Erythroblast (primary cell): Measurements from ENCODE around the gene KDM4E.

ENCODE experiments used
- GATA1 ChIP-seq: IDR thresholded peaks from 2 replicates; pipeline ENCODE4 v1.6.1; 2011; ENCODE audit warnings: low read depth, mild to moderate bottlenecking, control low read depth, low read length, moderate library complexity
- POLR2A ChIP-seq: IDR thresholded peaks from 2 replicates; pipeline ENCODE4 v1.6.1; 2011; ENCODE audit warnings: mild to moderate bottlenecking, low read length

DNA sequence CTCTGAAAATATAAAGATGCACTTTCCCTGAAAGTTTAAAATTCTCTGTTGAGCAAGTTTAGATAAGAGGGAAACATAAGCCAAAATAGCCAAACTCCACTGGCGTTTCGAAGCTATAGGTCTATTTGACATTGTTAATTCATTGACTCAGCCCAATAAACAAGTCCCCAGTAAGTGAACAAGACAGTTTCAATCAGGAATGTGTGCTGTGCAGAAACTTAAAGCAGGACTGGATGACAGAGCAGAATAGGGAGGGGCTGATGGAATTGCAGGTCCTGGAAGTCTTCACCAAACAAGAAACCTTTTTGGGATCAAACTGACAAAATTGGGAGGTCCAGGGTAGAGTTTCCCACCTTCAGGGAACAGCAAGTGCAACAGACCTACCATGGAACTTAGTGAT lies 8.9 kb upstream of the KDM4E start:
- TF ChIP-seq POLR2A (no peak), GATA1 (no peak)
